Ramos (cell line): ENCODE measurements around the gene CPNE1.
"Not testable (repeated sequence)": the region's sequence is repeated elsewhere in the genome, so short reads cannot be mapped to it uniquely, and the experiment has no call there.

ENCODE experiments used
- in situ Hi-C: fragments of 300-500 bp; cut with MboI; formaldehyde crosslinking; loops from one replicate; pipeline ENCODE4 v1.14.3; 2022; ENCODE audit warnings: low sequenced_read_pairs; ENCODE audit not compliant: unreplicated experiment

CPNE1 gene

GRCh38 chr20:35698298-35699126 is 33.8 kb upstream of the CPNE1 start:
- in situ Hi-C loops, result no loop called here

- in situ Hi-C loops, result no loop called here
Observed at GRCh38 chr20:35697696-35698297, 33.1 kb upstream of the CPNE1 start.

GRCh38 chr20:35695978-35696377 is 31.3 kb upstream of the CPNE1 start:
- in situ Hi-C loops, result no loop called here

- in situ Hi-C loops, result no loop called here
Observed at GRCh38 chr20:35695245-35695749, 30.6 kb upstream of the CPNE1 start.

GRCh38 chr20:35690265-35690664 is 25.6 kb upstream of the CPNE1 start:
- in situ Hi-C loops, result no loop called here

- in situ Hi-C loops, result not testable (repeated sequence)
Observed at GRCh38 chr20:35686872-35687271, 22.2 kb upstream of the CPNE1 start.

GRCh38 chr20:35685368-35685767 is 20.7 kb upstream of the CPNE1 start:
- in situ Hi-C loops, result not testable (repeated sequence)

GRCh38 chr20:35681960-35682359 is 17.3 kb upstream of the CPNE1 start:
- in situ Hi-C loops, result no loop called here

- in situ Hi-C loops, result no loop called here
Observed at GRCh38 chr20:35680452-35681183, 15.9 kb upstream of the CPNE1 start.

GRCh38 chr20:35674921-35675320 is 10.2 kb upstream of the CPNE1 start:
- in situ Hi-C loops, result no loop called here

GRCh38 chr20:35673884-35674283 is 9.2 kb upstream of the CPNE1 start:
- in situ Hi-C loops, result no loop called here

GRCh38 chr20:35669681-35670080 is 5.0 kb upstream of the CPNE1 start:
- in situ Hi-C loops, result no loop called here

- in situ Hi-C loops, result no loop called here
Observed at GRCh38 chr20:35669221-35669620, 4.5 kb upstream of the CPNE1 start.

- in situ Hi-C loops, result no loop called here
Observed at GRCh38 chr20:35665949-35666288, 1.2 kb upstream of the CPNE1 start.

- in situ Hi-C loops, result no loop called here
Observed at GRCh38 chr20:35663516-35664465, 909 bp downstream of the CPNE1 start.

- in situ Hi-C loops, result no loop called here
Observed at GRCh38 chr20:35662551-35662950, 2.1 kb downstream of the CPNE1 start.

GRCh38 chr20:35661908-35662307 is 2.8 kb downstream of the CPNE1 start:
- in situ Hi-C loops, result no loop called here

- in situ Hi-C loops, result no loop called here
Observed at GRCh38 chr20:35661053-35661452, 3.6 kb downstream of the CPNE1 start.

GRCh38 chr20:35660122-35660937 is 4.4 kb downstream of the CPNE1 start:
- in situ Hi-C loops, result no loop called here
